Epithelial cell of esophagus (primary cell): Measurements from ENCODE around the gene CORO2B.

ENCODE experiments used
- DNase-seq: peaks from one replicate; pipeline ENCODE4 v3.0.0; 2010; ENCODE audit warnings: low read depth
- H3K4me3 ChIP-seq: 2 replicates; pipeline ENCODE4 v1.5.1; 2011; ENCODE audit warnings: mild to moderate bottlenecking, low read length, control low read depth
- TF ChIP-seq, protein P1 (sequence below): IDR thresholded peaks from 2 replicates; pipeline ENCODE4 v1.5.1; 2011; ENCODE audit warnings: low read depth, mild to moderate bottlenecking, low read length, control low read depth, inconsistent platforms; ENCODE audit not compliant: insufficient read depth; ENCODE audit errors: missing control alignments

The CORO2B gene

DNA sequence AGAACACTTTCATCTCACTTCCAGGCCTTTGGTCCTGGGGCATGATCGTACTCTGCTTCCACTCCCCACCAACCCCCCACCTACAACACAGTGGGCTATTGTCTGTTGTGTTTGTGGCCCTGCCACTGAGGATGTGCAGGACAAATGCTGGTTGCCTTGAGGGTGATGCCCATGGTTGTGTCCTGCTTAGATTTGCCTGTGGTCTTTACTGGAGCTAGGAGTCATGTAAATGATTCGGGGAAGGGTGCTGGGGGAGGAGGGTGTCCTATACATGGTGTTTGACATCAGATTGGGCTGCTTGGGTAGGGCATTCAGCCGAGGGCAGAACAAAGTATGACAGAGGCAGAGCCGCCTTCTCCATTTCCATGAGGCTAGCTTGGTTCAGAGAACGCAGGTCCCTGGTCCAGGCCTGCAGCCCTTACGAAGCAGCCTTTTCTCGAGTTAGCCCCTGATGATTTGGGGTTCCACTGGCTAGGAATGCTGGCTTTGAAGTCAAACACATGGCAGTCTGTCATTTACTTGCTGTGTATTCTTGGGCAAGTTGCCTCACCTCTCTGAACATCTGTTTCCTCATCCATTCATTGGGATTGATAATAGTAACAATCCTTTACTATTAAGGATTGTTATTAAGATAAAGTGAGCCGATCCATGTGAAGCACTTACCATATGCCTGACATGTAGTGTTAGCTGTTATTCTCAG lies 6.9 kb downstream of the CORO2B start:
- TF ChIP-seq, protein P1, sequence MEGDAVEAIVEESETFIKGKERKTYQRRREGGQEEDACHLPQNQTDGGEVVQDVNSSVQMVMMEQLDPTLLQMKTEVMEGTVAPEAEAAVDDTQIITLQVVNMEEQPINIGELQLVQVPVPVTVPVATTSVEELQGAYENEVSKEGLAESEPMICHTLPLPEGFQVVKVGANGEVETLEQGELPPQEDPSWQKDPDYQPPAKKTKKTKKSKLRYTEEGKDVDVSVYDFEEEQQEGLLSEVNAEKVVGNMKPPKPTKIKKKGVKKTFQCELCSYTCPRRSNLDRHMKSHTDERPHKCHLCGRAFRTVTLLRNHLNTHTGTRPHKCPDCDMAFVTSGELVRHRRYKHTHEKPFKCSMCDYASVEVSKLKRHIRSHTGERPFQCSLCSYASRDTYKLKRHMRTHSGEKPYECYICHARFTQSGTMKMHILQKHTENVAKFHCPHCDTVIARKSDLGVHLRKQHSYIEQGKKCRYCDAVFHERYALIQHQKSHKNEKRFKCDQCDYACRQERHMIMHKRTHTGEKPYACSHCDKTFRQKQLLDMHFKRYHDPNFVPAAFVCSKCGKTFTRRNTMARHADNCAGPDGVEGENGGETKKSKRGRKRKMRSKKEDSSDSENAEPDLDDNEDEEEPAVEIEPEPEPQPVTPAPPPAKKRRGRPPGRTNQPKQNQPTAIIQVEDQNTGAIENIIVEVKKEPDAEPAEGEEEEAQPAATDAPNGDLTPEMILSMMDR, result no peak
- no peak for DNase-seq
- H3K4me3 ChIP-seq, result no peak overlapping the region

DNA sequence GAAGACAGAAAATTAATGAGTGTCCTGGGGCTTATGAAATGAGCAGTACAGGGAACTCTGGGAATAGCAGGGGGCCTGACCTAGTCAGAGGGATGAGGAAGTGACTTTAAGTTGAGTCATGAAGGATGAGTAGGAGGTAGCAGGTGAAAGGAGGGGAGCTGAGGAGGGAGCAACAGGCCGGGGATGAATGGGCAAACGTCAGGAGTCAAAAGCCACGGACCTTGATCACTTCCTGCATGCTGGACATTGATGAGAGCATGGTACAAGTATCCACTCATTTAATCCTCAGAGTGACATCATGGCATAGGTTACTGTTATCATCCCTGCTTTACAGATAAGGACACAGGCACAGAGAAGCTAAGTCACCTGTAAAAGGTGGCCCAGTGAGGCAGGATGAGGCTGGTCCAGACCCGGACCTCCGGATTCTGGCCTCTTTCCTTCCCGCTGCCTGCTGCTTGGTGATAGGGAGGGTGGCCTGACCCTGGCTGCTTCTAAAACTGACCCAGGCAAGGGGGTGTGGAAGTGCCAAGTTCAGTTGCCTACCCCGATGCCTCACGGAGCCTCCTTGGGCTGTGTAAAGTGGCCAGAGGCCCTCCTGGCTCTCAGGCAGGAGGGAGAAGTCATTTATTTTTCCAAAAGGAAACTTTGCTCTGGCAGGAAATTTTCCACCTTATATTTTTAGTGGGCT lies 7.6 kb downstream of the CORO2B start:
- no peak overlapping the region for H3K4me3 ChIP-seq
- DNase-seq, result peak; percentile 87
- TF ChIP-seq, protein P1, result no peak

DNA sequence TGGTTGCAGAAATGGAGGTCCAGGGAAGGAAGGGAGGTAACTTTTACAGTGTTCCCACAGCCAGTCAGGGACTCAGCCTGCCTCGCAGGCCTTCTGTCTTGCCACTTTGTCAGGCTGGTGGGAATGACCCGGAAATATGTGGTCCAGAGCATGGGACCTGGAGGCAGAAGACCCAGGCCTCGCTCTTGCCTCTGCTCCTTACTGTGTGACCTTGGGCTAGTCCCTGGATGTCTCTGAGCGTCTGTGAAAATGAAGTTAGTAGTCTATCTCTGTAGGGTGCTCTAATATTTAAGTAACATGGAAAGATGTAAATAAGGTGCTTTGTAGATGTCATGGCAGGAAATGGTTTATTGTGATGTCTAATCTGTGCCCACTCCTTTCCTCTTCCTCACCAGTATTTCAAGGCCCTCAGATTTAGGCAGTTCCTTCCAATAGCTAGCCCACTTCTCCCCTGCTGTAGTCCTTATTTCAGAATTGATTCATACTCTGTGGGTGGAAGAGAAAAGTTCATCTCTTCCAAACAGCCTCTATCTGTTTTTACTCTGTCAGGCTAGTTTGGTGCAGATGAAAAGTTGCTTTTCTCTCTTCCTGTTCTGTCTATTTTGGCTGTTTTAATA lies 9.1 kb downstream of the CORO2B start:
- DNase-seq, result no peak
- no peak overlapping the region for H3K4me3 ChIP-seq
- TF ChIP-seq, protein P1, result no peak

DNA sequence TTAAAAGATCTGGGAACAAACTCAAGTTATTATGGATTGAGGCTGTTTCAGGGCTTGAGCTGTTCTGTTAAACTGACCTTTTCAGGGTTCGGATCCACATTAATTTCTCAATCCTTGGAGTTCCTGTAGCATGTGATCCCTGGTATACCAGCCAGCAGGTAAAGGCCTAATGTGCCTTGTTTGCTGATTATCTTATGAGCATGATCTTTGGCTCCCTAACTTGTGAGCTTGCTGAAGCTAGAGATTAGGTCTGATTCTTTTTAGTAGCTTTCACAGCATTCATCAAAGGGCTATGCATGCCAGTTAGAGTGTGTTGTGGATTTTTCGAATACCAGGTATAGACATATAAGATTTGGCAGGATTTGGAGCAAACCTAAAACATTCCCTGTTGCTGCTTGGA lies 10.3 kb downstream of the CORO2B start:
- no peak overlapping the region for H3K4me3 ChIP-seq
- TF ChIP-seq, protein P1, result no peak
- no peak for DNase-seq

DNA sequence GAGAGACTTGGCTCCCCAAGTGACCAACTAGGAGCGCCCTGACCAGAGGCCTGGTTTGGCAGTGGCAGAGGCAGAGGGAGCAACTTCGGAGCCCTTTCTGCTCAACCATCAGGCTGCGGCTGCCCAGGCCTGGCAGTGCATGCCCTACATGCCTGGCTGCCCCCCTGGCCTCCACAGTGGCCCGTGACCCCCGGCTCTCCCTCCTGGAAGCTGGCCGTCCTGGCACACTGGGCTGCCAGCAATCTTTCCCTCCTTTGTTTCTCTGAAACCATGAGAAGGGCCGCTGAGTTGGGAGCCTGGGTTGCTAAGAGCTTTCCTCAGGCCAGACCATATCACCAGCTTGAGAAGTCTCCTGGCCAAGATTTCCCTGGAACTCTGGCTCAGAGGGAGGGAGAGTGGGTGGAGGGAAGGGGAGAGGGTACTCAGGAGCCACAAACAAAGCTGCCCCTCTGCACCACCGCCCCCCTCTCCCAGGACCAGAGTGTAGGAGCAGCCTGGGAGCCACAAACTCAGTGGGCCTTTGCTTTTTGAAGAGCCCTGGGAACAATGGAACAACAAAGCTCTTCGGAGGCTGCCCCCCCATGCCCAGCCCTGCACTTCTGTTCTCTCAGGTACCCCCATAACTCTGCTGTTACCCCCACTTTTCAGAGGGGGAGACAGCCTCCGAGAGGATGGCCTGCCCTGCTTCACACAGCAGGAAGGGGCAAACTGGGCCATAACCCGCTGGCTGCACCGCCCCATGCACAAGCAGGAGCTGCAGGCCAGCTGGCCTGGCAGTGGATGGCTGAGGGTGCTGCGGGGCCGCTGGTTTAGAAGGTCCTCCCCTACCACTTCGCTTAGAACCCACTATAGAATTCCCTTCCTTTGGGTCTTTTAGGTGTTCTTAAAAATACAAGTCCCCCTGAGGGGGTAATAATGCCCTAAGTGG lies 11.3 kb downstream of the CORO2B start:
- H3K4me3 ChIP-seq, result no peak overlapping the region
- no peak for DNase-seq
- TF ChIP-seq, protein P1, result no peak

DNA sequence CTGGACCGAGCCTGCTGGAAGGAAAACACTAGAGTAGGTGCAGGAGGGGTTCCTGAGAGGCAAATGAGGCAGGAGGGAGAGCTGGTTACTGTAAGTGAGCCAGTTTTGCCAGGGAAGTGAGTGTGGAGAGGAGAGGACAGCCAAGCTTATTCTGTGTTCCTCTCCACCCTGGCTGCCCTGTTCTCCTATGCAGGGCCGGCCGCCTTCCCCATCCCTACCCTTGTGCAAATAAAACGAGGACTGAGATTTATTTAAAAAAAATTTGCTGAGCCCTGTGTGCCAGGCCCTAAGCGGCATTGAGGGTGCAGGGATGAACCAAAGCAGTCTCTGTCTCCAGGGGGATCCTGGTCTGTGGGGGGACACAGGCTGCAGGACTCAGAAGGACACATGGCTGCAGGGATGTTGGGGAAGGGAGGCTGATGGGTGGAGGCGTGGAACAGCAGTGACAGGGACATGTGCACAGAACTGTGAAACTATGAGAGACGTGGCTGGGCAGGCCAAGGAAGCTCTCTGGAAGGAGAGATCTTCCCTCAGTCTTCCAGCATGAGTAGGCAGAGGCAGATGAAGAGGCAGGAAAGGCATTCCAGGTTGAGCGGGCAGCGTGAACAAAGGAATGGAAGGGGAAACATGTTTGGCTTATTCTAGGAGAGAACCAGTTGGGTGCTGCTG lies 12.1 kb downstream of the CORO2B start:
- TF ChIP-seq, protein P1, result no peak
- no peak for DNase-seq
- no peak overlapping the region for H3K4me3 ChIP-seq
